Progenitor cell of endocrine pancreas (in vitro differentiated cells): ENCODE data around the gene GRIK5. TPM values are rescaled to one million over a fixed set of nuclear protein-coding genes. Genes with fewer than 3 reads are reported as not detected.

Experiments used
- DNase-seq: peaks from one replicate; pipeline ENCODE4 v3.0.0; 2021; ENCODE audit warnings: low spot score; ENCODE audit not compliant: unreplicated experiment
- H3K27ac Mint-ChIP-seq: 2 replicates; pipeline ENCODE4 v1.8.0; 2021; ENCODE audit warnings: mild to moderate bottlenecking, moderate library complexity, mixed read lengths
- H3K27me3 Mint-ChIP-seq: 2 replicates; pipeline ENCODE4 v1.8.0; 2021; ENCODE audit warnings: mixed read lengths
- H3K36me3 Mint-ChIP-seq: 2 replicates; pipeline ENCODE4 v1.8.0; 2022; ENCODE audit warnings: mixed read lengths; ENCODE audit not compliant: insufficient read depth
- H3K4me1 Mint-ChIP-seq: 2 replicates; pipeline ENCODE4 v1.8.0; 2021; ENCODE audit warnings: low read depth, mixed read lengths
- H3K4me3 Mint-ChIP-seq: 2 replicates; pipeline ENCODE4 v1.8.0; 2021; ENCODE audit warnings: low read depth, mild to moderate bottlenecking, moderate library complexity, mixed read lengths
- H3K9me3 Mint-ChIP-seq: 2 replicates; pipeline ENCODE4 v1.8.0; 2021; ENCODE audit warnings: low read depth, mixed read lengths
- total RNA-seq: library from RNA; stranded (reverse); gene quantifications from 2 replicates; pipeline ENCODE4 v1.2.1, GENCODE V29; 2021
- TF ChIP-seq, protein P1 (sequence below): fragments of 200-600 bp; sonication (generic); IDR thresholded peaks from one replicate; pipeline ENCODE4 v1.5.0; 2021; ENCODE audit warnings: antibody characterized with exemption, mild to moderate bottlenecking; ENCODE audit not compliant: unreplicated experiment

Gene GRIK5
- total RNA-seq, 1 donor from 2014 or later, result 11.6 TPM

DNA sequence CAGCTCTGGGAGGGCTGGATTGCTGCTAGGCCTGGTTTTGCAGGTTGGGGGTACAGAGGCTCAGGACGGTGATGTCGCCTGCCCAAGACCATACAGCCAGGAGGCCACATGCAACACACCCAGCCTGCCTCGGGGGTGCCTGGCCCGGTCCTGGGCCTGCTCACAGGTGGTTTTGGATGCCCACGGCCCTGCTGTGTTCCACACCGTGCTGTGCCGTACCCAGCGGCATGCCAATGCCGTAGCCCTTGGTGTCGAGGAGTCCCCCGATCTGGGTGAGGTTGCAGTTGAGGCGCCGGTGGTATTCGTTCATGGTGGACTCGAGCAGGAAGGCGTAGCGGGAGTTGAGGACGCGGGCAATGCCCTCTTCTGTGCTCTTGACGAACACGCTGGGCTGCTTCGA is 64.5 kb downstream of the GRIK5 start:
- DNase-seq, result no peak
- H3K4me1 Mint-ChIP-seq, result no peaks in the 10 kb centered on the region
- H3K36me3 Mint-ChIP-seq, result no peaks in the 10 kb centered on the region
- H3K4me3 Mint-ChIP-seq, result no peak overlapping the region
- H3K9me3 Mint-ChIP-seq, result no peaks in the 10 kb centered on the region
- H3K27ac Mint-ChIP-seq, result no peak overlapping the region
- TF ChIP-seq, protein P1, sequence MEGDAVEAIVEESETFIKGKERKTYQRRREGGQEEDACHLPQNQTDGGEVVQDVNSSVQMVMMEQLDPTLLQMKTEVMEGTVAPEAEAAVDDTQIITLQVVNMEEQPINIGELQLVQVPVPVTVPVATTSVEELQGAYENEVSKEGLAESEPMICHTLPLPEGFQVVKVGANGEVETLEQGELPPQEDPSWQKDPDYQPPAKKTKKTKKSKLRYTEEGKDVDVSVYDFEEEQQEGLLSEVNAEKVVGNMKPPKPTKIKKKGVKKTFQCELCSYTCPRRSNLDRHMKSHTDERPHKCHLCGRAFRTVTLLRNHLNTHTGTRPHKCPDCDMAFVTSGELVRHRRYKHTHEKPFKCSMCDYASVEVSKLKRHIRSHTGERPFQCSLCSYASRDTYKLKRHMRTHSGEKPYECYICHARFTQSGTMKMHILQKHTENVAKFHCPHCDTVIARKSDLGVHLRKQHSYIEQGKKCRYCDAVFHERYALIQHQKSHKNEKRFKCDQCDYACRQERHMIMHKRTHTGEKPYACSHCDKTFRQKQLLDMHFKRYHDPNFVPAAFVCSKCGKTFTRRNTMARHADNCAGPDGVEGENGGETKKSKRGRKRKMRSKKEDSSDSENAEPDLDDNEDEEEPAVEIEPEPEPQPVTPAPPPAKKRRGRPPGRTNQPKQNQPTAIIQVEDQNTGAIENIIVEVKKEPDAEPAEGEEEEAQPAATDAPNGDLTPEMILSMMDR, result no peak
- H3K27me3 Mint-ChIP-seq, result peaks cover 32% of the 10 kb centered on the region

GRCh38 chr19:42003506-42004294 is 66.3 kb downstream of the GRIK5 start:
- no peaks in the 10 kb centered on the region for H3K9me3 Mint-ChIP-seq
- TF ChIP-seq, protein P1, result no peak
- peaks cover 3% of the 10 kb centered on the region for H3K4me1 Mint-ChIP-seq
- no peak overlapping the region for H3K27ac Mint-ChIP-seq
- peaks cover 46% of the 10 kb centered on the region for H3K27me3 Mint-ChIP-seq
- DNase-seq, result no peak
- no peaks in the 10 kb centered on the region for H3K36me3 Mint-ChIP-seq
- H3K4me3 Mint-ChIP-seq, result no peak overlapping the region

GRCh38 chr19:41999878-42000208 is 70.2 kb downstream of the GRIK5 start:
- Mint-ChIP-seq H3K4me3 (no peak overlapping the region), H3K9me3 (no peaks in the 10 kb centered on the region), H3K27me3 (peaks cover 79% of the 10 kb centered on the region), H3K4me1 (peaks cover 4% of the 10 kb centered on the region), H3K27ac (no peak overlapping the region), H3K36me3 (no peaks in the 10 kb centered on the region)
- TF ChIP-seq, protein P1, result no peak
- no peak for DNase-seq

- H3K27ac Mint-ChIP-seq, result no peak overlapping the region
- no peak for DNase-seq
- peaks cover 82% of the 10 kb centered on the region for H3K27me3 Mint-ChIP-seq
- H3K4me1 Mint-ChIP-seq, result peaks cover 4% of the 10 kb centered on the region
- H3K4me3 Mint-ChIP-seq, result peak overlapping the region; percentile 17
- H3K9me3 Mint-ChIP-seq, result no peaks in the 10 kb centered on the region
- TF ChIP-seq, protein P1, result no peak
- no peaks in the 10 kb centered on the region for H3K36me3 Mint-ChIP-seq
These were observed 70.7 kb downstream of the GRIK5 start for GRCh38 chr19:41999071-41999877.

- H3K36me3 Mint-ChIP-seq, result no peaks in the 10 kb centered on the region
- H3K4me1 Mint-ChIP-seq, result peaks cover 6% of the 10 kb centered on the region
- H3K27me3 Mint-ChIP-seq, result peaks cover 77% of the 10 kb centered on the region
- TF ChIP-seq, protein P1, result peak; percentile 75
- no peaks in the 10 kb centered on the region for H3K9me3 Mint-ChIP-seq
- H3K27ac Mint-ChIP-seq, result no peak overlapping the region
- DNase-seq, result peak; percentile 56
- no peak overlapping the region for H3K4me3 Mint-ChIP-seq
These were observed 71.6 kb downstream of the GRIK5 start for GRCh38 chr19:41998246-41999020.
